AG08395 (cell line): ENCODE results near the gene XYLT2.
"Not testable (repeated sequence)": the region's sequence is repeated elsewhere in the genome, so short reads cannot be mapped to it uniquely, and the experiment has no call there.

ENCODE experiments used
- DNase-seq: peaks from one replicate; pipeline ENCODE4 v3.0.0; 2012; ENCODE audit warnings: mixed read lengths, low spot score

Gene XYLT2

GRCh38 chr17:50319306-50320004 lies 26.5 kb upstream of the XYLT2 start:
- DNase-seq, result no peak

- DNase-seq, result no peak
Measured at GRCh38 chr17:50322271-50322670, 23.7 kb upstream of the XYLT2 start.

- DNase-seq, result no peak
Measured at GRCh38 chr17:50323060-50323459, 22.9 kb upstream of the XYLT2 start.

- DNase-seq, result no peak
Measured at GRCh38 chr17:50325906-50326305, 20.0 kb upstream of the XYLT2 start.

- DNase-seq, result no peak
Measured at GRCh38 chr17:50326831-50327364, 19.0 kb upstream of the XYLT2 start.

- DNase-seq, result no peak
Measured at GRCh38 chr17:50328363-50329325, 17.3 kb upstream of the XYLT2 start.

- no peak for DNase-seq
Measured at GRCh38 chr17:50329716-50330115, 16.2 kb upstream of the XYLT2 start.

- no peak for DNase-seq
Measured at GRCh38 chr17:50330151-50330775, 15.7 kb upstream of the XYLT2 start.

- DNase-seq, result peak; percentile 82
Measured at GRCh38 chr17:50331085-50331791, 14.7 kb upstream of the XYLT2 start.

- no peak for DNase-seq
Measured at GRCh38 chr17:50332196-50332595, 13.7 kb upstream of the XYLT2 start.

GRCh38 chr17:50333291-50334057 lies 12.5 kb upstream of the XYLT2 start:
- not testable (repeated sequence) for DNase-seq

- DNase-seq, result no peak
Measured at GRCh38 chr17:50337956-50338355, 8.0 kb upstream of the XYLT2 start.

- DNase-seq, result no peak
Measured at GRCh38 chr17:50338645-50339044, 7.3 kb upstream of the XYLT2 start.

GRCh38 chr17:50339381-50339780 lies 6.5 kb upstream of the XYLT2 start:
- DNase-seq, result no peak

- no peak for DNase-seq
Measured at GRCh38 chr17:50344731-50345365, 1.1 kb upstream of the XYLT2 start.

GRCh38 chr17:50346313-50347116 lies 589 bp downstream of the XYLT2 start:
- DNase-seq, result no peak

GRCh38 chr17:50347117-50347893 lies 1.4 kb downstream of the XYLT2 start:
- no peak for DNase-seq

- no peak for DNase-seq
Measured at GRCh38 chr17:50347894-50348291, 2.0 kb downstream of the XYLT2 start.
